ENCODE results near the gene SCN8A.

- no peak for TF ChIP-seq EP300 (IDR thresholded peaks at IDR 0.05)
- no peak for TF ChIP-seq CTCF (IDR thresholded peaks at IDR 0.05)
Measured at GRCh38 chr12:51687614-51688013, 96.6 kb downstream of the SCN8A start.

Measured in ovary (tissue), 3 donors.